T-cell (primary cell): ENCODE data around the gene EYA4. TPM values are rescaled to one million over a fixed set of nuclear protein-coding genes. Genes with fewer than 3 reads are reported as not detected.
"Not testable (repeated sequence)": the region's sequence is repeated elsewhere in the genome, so short reads cannot be mapped to it uniquely, and the experiment has no call there.

Source experiments
- ATAC-seq, 4 experiments: fragments of 200-7000 bp in 3 of 4; fragments of 150-1000 bp in 1 of 4; cut with Tn5 transposase; replicated peaks in 1 of 4; 1 replicate in 3 of 4; 2 replicates in 1 of 4; pipeline ENCODE4 v1.10.0; 2021; ENCODE audit warnings: moderate library complexity in 3 of 4, mild to moderate bottlenecking in 2 of 4, moderate number of reproducible peaks in 1 of 4
- CTCF ChIA-PET, 2 donors: fragments of 300-600 bp; sonication (Branson Sonifier 250); formaldehyde crosslinking; loops; one replicate each; lab custom pipeline; 2022; ENCODE audit warnings: antibody characterized with exemption in 2 of 2; lab: Charles Lee
- POLR2A ChIA-PET, 2 donors: fragments of 300-600 bp; sonication (Branson Sonifier 250); formaldehyde crosslinking; loops; one replicate each; lab custom pipeline; 2022; ENCODE audit warnings: antibody characterized with exemption in 2 of 2; lab: Charles Lee
- DNase-seq, 35 experiments: peaks; one replicate each; pipeline versions ENCODE4 v3.0.0 to v3.0.0-alpha.2; 2013 to 2023
- H3K27ac ChIP-seq: one replicate; pipeline ENCODE4 v1.5.1; 2013; ENCODE audit warnings: low read length
- H3K27me3 ChIP-seq, 2 experiments: replicated peaks in 1 of 2; 1 replicate in 1 of 2; 2 replicates in 1 of 2; pipeline versions ENCODE4 v1.6.1 to v1.7.0; 2013; ENCODE audit warnings: low read length in 1 of 2, mixed read lengths in 1 of 2; ENCODE audit not compliant: control insufficient read depth in 2 of 2, insufficient read depth in 2 of 2; ENCODE audit errors: extremely low read depth in 1 of 2
- H3K36me3 ChIP-seq, 2 donors: 1 replicate in 1 of 2; 2 replicates in 1 of 2; pipeline versions ENCODE4 v1.6.1 to v1.7.0; 2013; ENCODE audit warnings: low read length in 1 of 2; ENCODE audit not compliant: control insufficient read depth in 2 of 2, insufficient read depth in 1 of 2; ENCODE audit errors: extremely low read depth in 1 of 2
- H3K4me1 ChIP-seq, 2 experiments: 1 replicate in 1 of 2; 2 replicates in 1 of 2; pipeline versions ENCODE4 v1.6.1 to v1.7.0; 2013; ENCODE audit warnings: low read length in 2 of 2, mixed read lengths in 1 of 2; ENCODE audit not compliant: insufficient read depth in 2 of 2, control insufficient read depth in 1 of 2; ENCODE audit errors: extremely low read depth in 1 of 2
- H3K4me3 ChIP-seq, 2 donors: 1 replicate in 1 of 2; 2 replicates in 1 of 2; pipeline versions ENCODE4 v1.5.1 to v1.7.0; 2013; ENCODE audit warnings: mild to moderate bottlenecking in 2 of 2, low read length in 1 of 2, moderate library complexity in 1 of 2; ENCODE audit not compliant: control insufficient read depth in 1 of 2; ENCODE audit errors: extremely low read depth in 1 of 2
- H3K9me3 ChIP-seq: 2 replicates; pipeline ENCODE4 v1.7.0; 2013
- H3K27ac Mint-ChIP-seq, 2 donors: one replicate each; pipeline ENCODE4 v1.8.0; 2020 to 2021; ENCODE audit warnings: mild to moderate bottlenecking in 2 of 2, mixed read lengths in 2 of 2
- H3K27me3 Mint-ChIP-seq, 2 donors: one replicate each; pipeline ENCODE4 v1.8.0; 2021 to 2022; ENCODE audit warnings: mixed read lengths in 2 of 2
- H3K36me3 Mint-ChIP-seq: one replicate; pipeline ENCODE4 v1.8.0; 2021; ENCODE audit warnings: mixed read lengths
- H3K4me1 Mint-ChIP-seq, 3 donors: one replicate each; pipeline ENCODE4 v1.8.0; 2020 to 2022; ENCODE audit warnings: mixed read lengths in 3 of 3, mild to moderate bottlenecking in 1 of 3
- H3K4me3 Mint-ChIP-seq, 3 donors: one replicate each; pipeline ENCODE4 v1.8.0; 2020 to 2022; ENCODE audit warnings: mild to moderate bottlenecking in 3 of 3, mixed read lengths in 3 of 3, moderate library complexity in 3 of 3
- H3K9me3 Mint-ChIP-seq, 3 donors: one replicate each; pipeline ENCODE4 v1.8.0; 2020 to 2022; ENCODE audit warnings: mixed read lengths in 3 of 3
- WGBS: methylation state at CpG from one replicate; pipeline ENCODE4 v1.1.5; 2013; ENCODE audit warnings: missing lambda C conversion rate; ENCODE audit not compliant: insufficient coverage; 5-methylcytosine and 5-hydroxymethylcytosine counted together
- total RNA-seq, 35 experiments: library from RNA in 6 of 35; stranded (reverse) in 6 of 35; fragments of 120-200 nt in 1 of 35; gene quantifications; one replicate each; pipeline versions ENCODE4 v1.2.1 to v1.2.4 and lab custom pipeline; 2013 to 2026

EYA4 gene
- total RNA-seq, 5 donors from 2014 or later (not counting 1 experiment from before 2014, with no cell fraction given) = 0.22 TPM; not detected in 4

GRCh38 chr6:133393891-133394290 is 152.7 kb downstream of the EYA4 start:
- H3K27ac Mint-ChIP-seq = no peak overlapping the region
- Histone ChIP-seq H3K9me3 (no peaks in the 10 kb centered on the region), H3K4me3 (no peak overlapping the region), H3K27ac (no peak overlapping the region), H3K36me3 (no peaks in the 10 kb centered on the region), H3K27me3 (no peaks in the 10 kb centered on the region), H3K4me1 (no peaks in the 10 kb centered on the region)
- ChIA-PET POLR2A (no interaction called here), CTCF (interaction anchor here (0.6 to 0.7 kb wide), 3 partner anchors 9 to 991 kb away, joined by 3 to 6 read pairs (median 5); no protein-coding TSS in a partner anchor)
- H3K36me3 Mint-ChIP-seq = no peaks in the 10 kb centered on the region
- WGBS = no CpG with 5 or more reads among the region's 1 CpG
- H3K4me1 Mint-ChIP-seq = no peaks in the 10 kb centered on the region
- H3K27me3 Mint-ChIP-seq = peaks cover 0 to 2% of the 10 kb centered on the region in 2 donors
- no peaks in the 10 kb centered on the region for H3K9me3 Mint-ChIP-seq
- H3K4me3 Mint-ChIP-seq = no peak overlapping the region
- no peak for DNase-seq
- no peak for ATAC-seq

- ChIA-PET POLR2A (no interaction called here), CTCF (interaction anchor here in 1 of 2 donors (0.6 to 0.8 kb wide), 3 partner anchors 8 to 20 kb away, joined by 3 to 5 read pairs (median 3); no protein-coding TSS in a partner anchor)
- no peak overlapping the region for H3K27ac ChIP-seq
- no peaks in the 10 kb centered on the region for H3K36me3 Mint-ChIP-seq
- H3K27ac Mint-ChIP-seq = no peak overlapping the region
- ATAC-seq (no peak), DNase-seq (no peak)
- 60% methylated on average over 1 of the region's 2 CpGs for WGBS
- H3K4me3 ChIP-seq = no peak overlapping the region
- no peaks in the 10 kb centered on the region for H3K9me3 ChIP-seq
- H3K4me1 Mint-ChIP-seq = no peaks in the 10 kb centered on the region
- no peaks in the 10 kb centered on the region for H3K36me3 ChIP-seq
- H3K9me3 Mint-ChIP-seq = no peaks in the 10 kb centered on the region
- H3K27me3 Mint-ChIP-seq = no peaks in the 10 kb centered on the region
- no peaks in the 10 kb centered on the region for H3K4me1 ChIP-seq
- no peaks in the 10 kb centered on the region for H3K27me3 ChIP-seq
- H3K4me3 Mint-ChIP-seq = no peak overlapping the region
Observed at GRCh38 chr6:133394630-133395029, 153.5 kb downstream of the EYA4 start.

- Histone ChIP-seq H3K4me3 (no peak overlapping the region), H3K36me3 (no peaks in the 10 kb centered on the region), H3K9me3 (no peaks in the 10 kb centered on the region), H3K4me1 (no peaks in the 10 kb centered on the region), H3K27me3 (no peaks in the 10 kb centered on the region), H3K27ac (no peak overlapping the region)
- POLR2A ChIA-PET = no interaction called here
- Mint-ChIP-seq H3K4me3 (no peak overlapping the region), H3K4me1 (no peaks in the 10 kb centered on the region), H3K27ac (no peak overlapping the region), H3K36me3 (no peaks in the 10 kb centered on the region), H3K9me3 (no peaks in the 10 kb centered on the region), H3K27me3 (no peaks in the 10 kb centered on the region)
- ATAC-seq = no peak
- CTCF ChIA-PET = no interaction called here
- WGBS = 100% methylated on average over 1 of the region's 6 CpGs
- no peak for DNase-seq
Observed at GRCh38 chr6:133396233-133396983, 155.3 kb downstream of the EYA4 start.

GRCh38 chr6:133396984-133397348 is 155.8 kb downstream of the EYA4 start:
- no peaks in the 10 kb centered on the region for H3K4me1 ChIP-seq
- Mint-ChIP-seq H3K27ac (no peak overlapping the region), H3K36me3 (no peaks in the 10 kb centered on the region), H3K4me1 (no peaks in the 10 kb centered on the region), H3K9me3 (no peaks in the 10 kb centered on the region), H3K27me3 (no peaks in the 10 kb centered on the region), H3K4me3 (no peak overlapping the region)
- H3K4me3 ChIP-seq = no peak overlapping the region
- H3K27ac ChIP-seq = no peak overlapping the region
- ChIA-PET POLR2A (no interaction called here), CTCF (no interaction called here)
- DNase-seq (no peak), ATAC-seq (no peak)
- no peaks in the 10 kb centered on the region for H3K27me3 ChIP-seq
- no peaks in the 10 kb centered on the region for H3K36me3 ChIP-seq
- no peaks in the 10 kb centered on the region for H3K9me3 ChIP-seq

- ATAC-seq, H3K27ac Mint-ChIP-seq, H3K4me1 Mint-ChIP-seq, H3K36me3 ChIP-seq, H3K36me3 Mint-ChIP-seq, H3K9me3 ChIP-seq, H3K4me3 ChIP-seq, H3K4me3 Mint-ChIP-seq, H3K9me3 Mint-ChIP-seq, CTCF ChIA-PET, DNase-seq, H3K4me1 ChIP-seq, H3K27me3 Mint-ChIP-seq, POLR2A ChIA-PET, H3K27me3 ChIP-seq, H3K27ac ChIP-seq: not testable (repeated sequence)
- 85% methylated on average over 3 of the region's 4 CpGs for WGBS
Observed at GRCh38 chr6:133397601-133398000, 156.4 kb downstream of the EYA4 start.

GRCh38 chr6:133399426-133399825 is 158.3 kb downstream of the EYA4 start:
- POLR2A ChIA-PET = no interaction called here
- Histone ChIP-seq H3K4me3 (no peak overlapping the region), H3K27ac (no peak overlapping the region), H3K27me3 (no peaks in the 10 kb centered on the region), H3K9me3 (no peaks in the 10 kb centered on the region), H3K4me1 (no peaks in the 10 kb centered on the region), H3K36me3 (no peaks in the 10 kb centered on the region)
- CTCF ChIA-PET = no interaction called here
- ATAC-seq = no peak
- WGBS = no CpG with 5 or more reads among the region's 2 CpGs
- Mint-ChIP-seq H3K4me3 (no peak overlapping the region), H3K4me1 (no peaks in the 10 kb centered on the region), H3K27me3 (no peaks in the 10 kb centered on the region), H3K27ac (no peak overlapping the region), H3K36me3 (no peaks in the 10 kb centered on the region), H3K9me3 (no peaks in the 10 kb centered on the region)
- no peak for DNase-seq
